WTC11 (cell line): Measurements from ENCODE around the gene D2HGDH. TPM values are rescaled to one million over a fixed set of nuclear protein-coding genes. Genes with fewer than 3 reads are reported as not detected.

Experiments
- ATAC-seq: fragments of 200-7000 bp; cut with Tn5 transposase; 2 replicates; pipeline ENCODE4 v1.10.0; 2021; ENCODE audit warnings: mild to moderate bottlenecking, moderate library complexity
- CTCF ChIA-PET: fragments of 300-600 bp; sonication (Branson Sonifier 250); formaldehyde crosslinking; loops from one replicate; lab custom pipeline; 2021; ENCODE audit warnings: antibody characterized with exemption; lab: Charles Lee
- POLR2A ChIA-PET: fragments of 350-600 bp; sonication (Branson Sonifier 250); formaldehyde crosslinking; loops from one replicate; lab custom pipeline; 2021; ENCODE audit warnings: antibody characterized with exemption; lab: Charles Lee
- DNase-seq: peaks from one replicate; pipeline ENCODE4 v3.0.0; 2021; ENCODE audit warnings: low spot score
- H3K27ac Mint-ChIP-seq: 2 replicates; pipeline ENCODE4 v1.8.0; 2021; ENCODE audit warnings: mixed read lengths
- H3K27me3 Mint-ChIP-seq: 2 replicates; pipeline ENCODE4 v1.8.0; 2021; ENCODE audit warnings: low read depth, mild to moderate bottlenecking, moderate library complexity, mixed read lengths
- H3K36me3 Mint-ChIP-seq: 2 replicates; pipeline ENCODE4 v1.8.0; 2021; ENCODE audit warnings: mixed read lengths
- H3K4me1 Mint-ChIP-seq: 2 replicates; pipeline ENCODE4 v1.8.0; 2022; ENCODE audit warnings: mixed read lengths
- H3K4me3 Mint-ChIP-seq: 2 replicates; pipeline ENCODE4 v1.8.0; 2021; ENCODE audit warnings: mild to moderate bottlenecking, moderate library complexity, mixed read lengths
- H3K9me3 Mint-ChIP-seq: 2 replicates; pipeline ENCODE4 v1.8.0; 2021; ENCODE audit warnings: mixed read lengths
- AR ChIP-seq: fragments of 250-450 bp; sonication (Bioruptor Pico); IDR thresholded peaks from 2 replicates; pipeline ENCODE4 v1.9.0; 2021; ENCODE audit warnings: mild to moderate bottlenecking
- ARID4B ChIP-seq: sonication (generic); formaldehyde crosslinking; IDR thresholded peaks from 2 replicates; pipeline ENCODE4 v1.8.0; 2023; ENCODE audit warnings: missing genetic modification reagents, mild to moderate bottlenecking, borderline replicate concordance
- ATF2 ChIP-seq: sonication (generic); formaldehyde crosslinking; IDR thresholded peaks from 2 replicates; pipeline ENCODE4 v1.8.1; 2022; ENCODE audit warnings: low read depth, missing genetic modification reagents, borderline replicate concordance
- ATF3 ChIP-seq: sonication (generic); formaldehyde crosslinking; conservative IDR thresholded peaks from 2 replicates; pipeline ENCODE4 v1.8.1; 2022; ENCODE audit warnings: mild to moderate bottlenecking, missing genetic modification reagents
- CDX4 ChIP-seq: fragments of 250-450 bp; sonication (Bioruptor Pico); IDR thresholded peaks from 2 replicates; pipeline ENCODE4 v1.9.0; 2021; ENCODE audit warnings: moderate library complexity, mild to moderate bottlenecking, inconsistent platforms, borderline replicate concordance
- CREB1 ChIP-seq: sonication (generic); formaldehyde crosslinking; IDR thresholded peaks from 2 replicates; pipeline ENCODE4 v1.8.0; 2023; ENCODE audit warnings: mild to moderate bottlenecking, missing genetic modification reagents
- CTCF ChIP-seq: fragments of 200-600 bp; IDR thresholded peaks from 2 replicates; pipeline ENCODE4 v1.8.0; 2022; ENCODE audit warnings: antibody characterized with exemption
- E2F1 ChIP-seq: sonication (generic); formaldehyde crosslinking; IDR thresholded peaks from 2 replicates; pipeline ENCODE4 v1.8.0; 2022; ENCODE audit warnings: mild to moderate bottlenecking, missing genetic modification reagents
- ERG ChIP-seq: fragments of 250-450 bp; sonication (Bioruptor Pico); IDR thresholded peaks from 2 replicates; pipeline ENCODE4 v1.8.0; 2021; ENCODE audit warnings: mild to moderate bottlenecking
- FOXP4 ChIP-seq: sonication (generic); formaldehyde crosslinking; IDR thresholded peaks from 2 replicates; pipeline ENCODE4 v1.8.0; 2022; ENCODE audit warnings: mild to moderate bottlenecking, missing genetic modification reagents
- GTF2I ChIP-seq: fragments of 250-450 bp; sonication (Bioruptor Pico); conservative IDR thresholded peaks from 2 replicates; pipeline ENCODE4 v1.4.0; 2021; ENCODE audit warnings: mild to moderate bottlenecking
- SMAD3 ChIP-seq: sonication (generic); formaldehyde crosslinking; IDR thresholded peaks from 2 replicates; pipeline ENCODE4 v1.8.0; 2022; ENCODE audit warnings: missing genetic modification reagents, mild to moderate bottlenecking, borderline replicate concordance
- SOX15 ChIP-seq: fragments of 250-450 bp; sonication (Bioruptor Pico); IDR thresholded peaks from 2 replicates; pipeline ENCODE4 v1.9.0; 2021; ENCODE audit warnings: mild to moderate bottlenecking
- TEAD1 ChIP-seq: sonication (generic); formaldehyde crosslinking; IDR thresholded peaks from 2 replicates; pipeline ENCODE4 v1.8.0; 2022; ENCODE audit warnings: mild to moderate bottlenecking, missing genetic modification reagents
- ZMAT4 ChIP-seq: fragments of 250-450 bp; sonication (Bioruptor Pico); IDR thresholded peaks from 2 replicates; pipeline ENCODE4 v1.9.0; 2021; ENCODE audit warnings: mild to moderate bottlenecking
- ZNF671 ChIP-seq: fragments of 250-450 bp; sonication (Bioruptor Pico); IDR thresholded peaks from 2 replicates; pipeline ENCODE4 v1.8.0; 2021; ENCODE audit warnings: mild to moderate bottlenecking
- total RNA-seq: library from RNA; stranded (reverse); gene quantifications from 3 replicates; pipeline ENCODE4 v1.2.3, GENCODE V29; 2021

The D2HGDH gene
- total RNA-seq, 1 experiment from 2014 or later, result 22.7 TPM

- no peak for TF ChIP-seq ATF2 (CRISPR knock-in tag)
- TF ChIP-seq ERG (CRISPR knock-in tag), result no peak
- TF ChIP-seq AR (CRISPR knock-in tag), result no peak
- no peak for TF ChIP-seq TEAD1
- no peak for TF ChIP-seq ZNF671 (CRISPR knock-in tag)
- TF ChIP-seq, all 79 proteins: peak for 0
These were observed 59.9 kb downstream of the D2HGDH start (continued) for GRCh38 chr2:241794250-241794823.

GRCh38 chr2:241795021-241795999 lies 60.9 kb downstream of the D2HGDH start:
- Mint-ChIP-seq H3K9me3 (peaks cover 13% of the 10 kb centered on the region), H3K4me3 (no peak overlapping the region), H3K4me1 (peaks cover 12% of the 10 kb centered on the region), H3K36me3 (peaks cover 10% of the 10 kb centered on the region), H3K27me3 (peaks cover 7% of the 10 kb centered on the region), H3K27ac (no peak overlapping the region)
- no peak for ATAC-seq
- POLR2A ChIA-PET, result no interaction called here
- CTCF ChIA-PET, result no interaction called here
- no peak for DNase-seq
- TF ChIP-seq SOX15 (CRISPR knock-in tag) (no peak), ZMAT4 (CRISPR knock-in tag) (no peak), GTF2I (CRISPR knock-in tag) (no peak), CTCF (no peak), ARID4B (CRISPR knock-in tag) (no peak), E2F1 (no peak), ZNF671 (CRISPR knock-in tag) (no peak), CREB1 (CRISPR knock-in tag) (no peak), FOXP4 (CRISPR knock-in tag) (no peak), CDX4 (no peak), SMAD3 (CRISPR knock-in tag) (no peak), ATF3 (CRISPR knock-in tag) (no peak)
